H1 (cell line): ENCODE results near the gene SLMAP. TPM values are rescaled to one million over a fixed set of nuclear protein-coding genes. Genes with fewer than 3 reads are reported as not detected.

ENCODE experiments used
- CTCF ChIA-PET: fragments of 300-600 bp; sonication (Branson Sonifier 250); formaldehyde crosslinking; loops from one replicate; lab custom pipeline; 2021; ENCODE audit not compliant: partially characterized antibody; lab: Charles Lee
- POLR2A ChIA-PET: fragments of 300-600 bp; sonication (Branson Sonifier 250); formaldehyde crosslinking; loops from one replicate; lab custom pipeline; 2021; ENCODE audit warnings: inconsistent platforms; ENCODE audit not compliant: partially characterized antibody; lab: Charles Lee
- DNase-seq, 2 experiments: peaks; one replicate each; pipeline versions ENCODE4 v3.0.0 to v3.0.0-alpha.2; 2010 to 2022; ENCODE audit warnings: low spot score in 2 of 2, low read depth in 1 of 2, mixed read lengths in 1 of 2
- FAIRE-seq: peaks from 2 replicates; lab custom pipeline; 2011; peaks lifted over from hg19 to GRCh38; lab: Jason Lieb, UNC
- H2AFZ ChIP-seq: 2 replicates; pipeline ENCODE4 v1.8.1; 2012; ENCODE audit warnings: low read length, inconsistent platforms
- H2AK5ac ChIP-seq: 2 replicates; pipeline ENCODE4 v1.6.1; 2013; ENCODE audit warnings: low read depth, low read length
- H2BK120ac ChIP-seq: replicated peaks from 2 replicates; pipeline ENCODE3; 2013; ENCODE audit warnings: low read depth, low read length, inconsistent platforms
- H2BK12ac ChIP-seq: 2 replicates; pipeline ENCODE4 v1.6.1; 2013; ENCODE audit warnings: low read depth, low read length
- H2BK15ac ChIP-seq: 2 replicates; pipeline ENCODE4 v1.6.1; 2013; ENCODE audit warnings: low read length
- H2BK20ac ChIP-seq: 2 replicates; pipeline ENCODE4 v1.6.1; 2013; ENCODE audit warnings: low read length
- H2BK5ac ChIP-seq: 2 replicates; pipeline ENCODE4 v1.6.1; 2013; ENCODE audit warnings: low read depth, low read length
- H3K14ac ChIP-seq: 2 replicates; pipeline ENCODE4 v1.6.1; 2013; ENCODE audit warnings: inconsistent platforms; ENCODE audit not compliant: insufficient read length
- H3K18ac ChIP-seq: 2 replicates; pipeline ENCODE4 v1.6.1; 2013; ENCODE audit warnings: low read length; ENCODE audit errors: extremely low read depth
- H3K23ac ChIP-seq: 2 replicates; pipeline ENCODE4 v1.6.1; 2013; ENCODE audit warnings: inconsistent platforms; ENCODE audit not compliant: insufficient read length
- H3K23me2 ChIP-seq: 2 replicates; pipeline ENCODE4 v1.6.1; 2013; ENCODE audit warnings: low read depth, low read length
- H3K27ac ChIP-seq: 2 replicates; pipeline ENCODE4 v1.6.1; 2011; ENCODE audit warnings: low read depth, low read length, inconsistent platforms
- H3K27me3 ChIP-seq, 4 experiments: replicated peaks in 1 of 4; 1 replicate in 1 of 4; 2 replicates in 3 of 4; pipeline versions ENCODE4 v1.6.1 to v1.8.1; 2011 to 2013; ENCODE audit warnings: low read length in 3 of 4, mild to moderate bottlenecking in 3 of 4, inconsistent platforms in 2 of 4, mixed read lengths in 2 of 4, moderate library complexity in 1 of 4; ENCODE audit not compliant: control insufficient read depth in 3 of 4, insufficient read depth in 3 of 4; ENCODE audit errors: extremely low read depth in 1 of 4
- H3K36me3 ChIP-seq, 4 experiments: 2 replicates each; pipeline versions ENCODE4 v1.6.1 to v1.8.1; 2011 to 2013; ENCODE audit warnings: mild to moderate bottlenecking in 4 of 4, low read length in 3 of 4, moderate library complexity in 2 of 4, control low read depth in 1 of 4, inconsistent platforms in 1 of 4; ENCODE audit not compliant: insufficient read depth in 4 of 4, control insufficient read depth in 2 of 4
- H3K4ac ChIP-seq: replicated peaks from 2 replicates; pipeline ENCODE3; 2013; ENCODE audit warnings: low read length, low read depth, mixed read lengths, inconsistent platforms; ENCODE audit not compliant: insufficient read length
- H3K4me1 ChIP-seq, 4 experiments: replicated peaks in 1 of 4; 1 replicate in 1 of 4; 2 replicates in 3 of 4; pipeline versions ENCODE4 v1.6.1 to v1.8.1; 2011 to 2013; ENCODE audit warnings: low read length in 3 of 4, inconsistent platforms in 2 of 4, mixed read lengths in 1 of 4; ENCODE audit not compliant: insufficient read depth in 4 of 4, control insufficient read depth in 3 of 4
- H3K4me2 ChIP-seq, 2 experiments: 2 replicates each; pipeline versions ENCODE4 v1.6.1 to v1.8.1; 2011 to 2013; ENCODE audit warnings: low read depth in 2 of 2, low read length in 2 of 2, control low read depth in 1 of 2, inconsistent platforms in 1 of 2, mild to moderate bottlenecking in 1 of 2; ENCODE audit not compliant: insufficient read depth in 1 of 2
- H3K4me3 ChIP-seq, 4 experiments: fragments of 200-600, 300-600 bp in 1 of 4; sonication (generic), shearing (Covaris generic), sonication (Bioruptor Twin) in 1 of 4; 2 replicates each; pipeline versions ENCODE4 v1.5.1 to v1.8.1; 2011 to 2016; ENCODE audit warnings: low read length in 4 of 4, low read depth in 3 of 4, control low read depth in 2 of 4, inconsistent platforms in 2 of 4, mild to moderate bottlenecking in 2 of 4, mixed read lengths in 1 of 4, moderate library complexity in 1 of 4; ENCODE audit not compliant: insufficient read depth in 2 of 4; ENCODE audit errors: extremely low read depth in 1 of 4
- H3K56ac ChIP-seq: replicated peaks from 2 replicates; pipeline ENCODE3; 2013; ENCODE audit warnings: low read depth, mild to moderate bottlenecking, mixed read lengths, low read length, inconsistent platforms; ENCODE audit not compliant: insufficient read length
- H3K79me1 ChIP-seq: 2 replicates; pipeline ENCODE4 v1.6.1; 2013; ENCODE audit warnings: low read depth, low read length, control low read depth
- H3K79me2 ChIP-seq, 2 experiments: 2 replicates each; pipeline versions ENCODE4 v1.6.1 to v1.8.1; 2012 to 2013; ENCODE audit warnings: low read length in 2 of 2, mild to moderate bottlenecking in 2 of 2, inconsistent platforms in 1 of 2; ENCODE audit not compliant: insufficient read depth in 2 of 2, control insufficient read depth in 1 of 2
- H3K9ac ChIP-seq, 4 experiments: replicated peaks in 1 of 4; 1 replicate in 1 of 4; 2 replicates in 3 of 4; pipeline versions ENCODE4 v1.6.1 to v1.8.1; 2011 to 2013; ENCODE audit warnings: low read depth in 3 of 4, low read length in 3 of 4, control low read depth in 2 of 4, mild to moderate bottlenecking in 2 of 4, moderate library complexity in 2 of 4, inconsistent platforms in 1 of 4; ENCODE audit errors: extremely low read depth in 1 of 4
- H3K9me3 ChIP-seq, 2 experiments: 2 replicates each; pipeline versions ENCODE4 v1.6.1 to v1.8.1; 2012 to 2013; ENCODE audit warnings: mild to moderate bottlenecking in 2 of 2, moderate library complexity in 2 of 2, control low read depth in 1 of 2, inconsistent platforms in 1 of 2, low read depth in 1 of 2, low read length in 1 of 2, mixed read lengths in 1 of 2; ENCODE audit not compliant: insufficient read depth in 2 of 2
- H4K20me1 ChIP-seq, 2 experiments: replicated peaks in 1 of 2; 2 replicates each; pipeline versions ENCODE3 to v1.8.1; 2011 to 2013; ENCODE audit warnings: inconsistent platforms in 2 of 2, low read length in 2 of 2, mild to moderate bottlenecking in 1 of 2; ENCODE audit not compliant: insufficient read depth in 2 of 2, control insufficient read depth in 1 of 2
- H4K5ac ChIP-seq: 2 replicates; pipeline ENCODE4 v1.6.1; 2013; ENCODE audit warnings: low read length, low read depth, mixed read lengths, inconsistent platforms; ENCODE audit not compliant: insufficient read length
- H4K8ac ChIP-seq: 2 replicates; pipeline ENCODE4 v1.8.0; 2013; ENCODE audit warnings: mild to moderate bottlenecking, moderate library complexity, low read length, inconsistent platforms; ENCODE audit not compliant: insufficient read depth; ENCODE audit errors: extremely low read depth
- H4K91ac ChIP-seq: replicated peaks from 2 replicates; pipeline ENCODE3; 2013; ENCODE audit warnings: low read length, mixed read lengths, inconsistent platforms; ENCODE audit not compliant: insufficient read length
- BRCA1 ChIP-seq: IDR thresholded peaks from 2 replicates; pipeline ENCODE4 v1.6.1; 2012; ENCODE audit warnings: low read depth, low read length, improper control_type of control experiment
- CBX8 ChIP-seq: fragments of 300-800, 300-1000 bp; sonication (generic); IDR thresholded peaks from 2 replicates; pipeline ENCODE4 v1.7.1; 2016; ENCODE audit warnings: low read depth, low read length, borderline replicate concordance
- CTCF ChIP-seq, 3 experiments: IDR thresholded peaks; 1 replicate in 2 of 3; 2 replicates in 1 of 3; pipeline versions ENCODE4 v1.5.1 to v1.6.1; 2011; ENCODE audit warnings: low read length in 3 of 3, mild to moderate bottlenecking in 3 of 3, inconsistent platforms in 2 of 3, low read depth in 1 of 3, moderate library complexity in 1 of 3; ENCODE audit not compliant: insufficient read depth in 1 of 3; ENCODE audit errors: control extremely low read depth in 1 of 3
- KDM4A ChIP-seq: IDR thresholded peaks from one replicate; pipeline ENCODE4 v1.7.1; 2012; ENCODE audit warnings: low read depth, mild to moderate bottlenecking, moderate library complexity, low read length, inconsistent platforms; ENCODE audit not compliant: severe bottlenecking
- RNF2 ChIP-seq: fragments of 200-900, 300-1000 bp; sonication (generic); IDR thresholded peaks from 2 replicates; pipeline ENCODE4 v1.7.1; 2016; ENCODE audit warnings: borderline replicate concordance, low read depth, mild to moderate bottlenecking, antibody characterized with exemption, low read length; ENCODE audit not compliant: poor library complexity, severe bottlenecking; ENCODE audit errors: missing control alignments
- SP1 ChIP-seq: IDR thresholded peaks from 2 replicates; pipeline ENCODE4 v1.6.1; 2011; ENCODE audit warnings: low read depth, low read length
- WGBS, 2 experiments: shearing (Covaris generic) in 1 of 2; methylation state at CpG; one replicate each; pipeline versions ENCODE4 v1.1.6 to v1.1.7; 2013 to 2015; ENCODE audit warnings: low lambda C conversion rate in 2 of 2, mixed read lengths in 2 of 2, inconsistent platforms in 1 of 2, low coverage in 1 of 2, missing lambda C conversion rate in 1 of 2; ENCODE audit not compliant: insufficient replicate concordance in 2 of 2, insufficient coverage in 1 of 2, insufficient read length in 1 of 2; ENCODE audit errors: extremely low coverage in 1 of 2, missing lambda C conversion rate in 1 of 2; 5-methylcytosine and 5-hydroxymethylcytosine counted together
- polyA plus RNA-seq, 7 experiments: library from polyadenylated mRNA; depleted of rRNA in 3 of 7; stranded (reverse) in 5 of 7; unstranded in 2 of 7; fragments of >200 nt in 5 of 7; fragments of 200-250 nt in 2 of 7; gene quantifications; 1 replicate in 5 of 7; 2 replicates in 1 of 7; 4 replicates in 1 of 7; pipeline versions ENCODE4 v1.2.1 to v1.2.3, GENCODE V29; 2011 to 2013; ENCODE audit warnings: missing spikeins in 2 of 7, mixed read lengths in 2 of 7
- total RNA-seq: library from RNA; stranded (reverse); fragmentation: NEBNext Ultra II Directional; extraction: Animal tissue kit (Norgen Biotek cat#: 25700); gene quantifications from 2 replicates; pipeline ENCODE4 v1.2.1, GENCODE V29; 2021

SLMAP gene
- total and polyA plus RNA-seq, 2 of the 8 experiments (the other 6 are each of a cell fraction or from before 2014, with no cell fraction given), result 13.6 to 70.4 TPM

- Histone ChIP-seq H4K5ac (no peak overlapping the region), H3K23ac (no peak overlapping the region), H3K4me1 (no peaks in the 10 kb centered on the region), H2AK5ac (no peak overlapping the region), H3K4me2 (no peak overlapping the region), H3K18ac (no peak overlapping the region), H3K4me3 (no peak overlapping the region), H3K27ac (no peak overlapping the region), H3K14ac (no peak overlapping the region), H2AFZ (no peak overlapping the region), H3K36me3 (peaks cover 0 to 5% (median 0%) of the 10 kb centered on the region in 4 experiments; a peak in 2 of 8 replicates), H3K56ac (no peak overlapping the region), H2BK15ac (no peak overlapping the region), H4K91ac (no peak overlapping the region), H3K23me2 (no peaks in the 10 kb centered on the region), H3K27me3 (no peaks in the 10 kb centered on the region), H3K4ac (no peak overlapping the region), H2BK120ac (no peak overlapping the region), H3K79me2 (no peaks in the 10 kb centered on the region), H3K79me1 (no peaks in the 10 kb centered on the region), H3K9ac (no peak overlapping the region), H2BK12ac (no peak overlapping the region), H4K8ac (no peak overlapping the region), H3K9me3 (no peaks in the 10 kb centered on the region), H4K20me1 (no peaks in the 10 kb centered on the region), H2BK5ac (no peak overlapping the region), H2BK20ac (no peak overlapping the region)
- POLR2A ChIA-PET, result interaction anchor here (2.8 kb wide), 1 partner anchor 255 kb away, joined by 7 read pairs; the partner anchor contains the start of gene ARF4
- WGBS, 2 experiments, result 88% methylated on average over 1 of the region's 1 CpG; no CpG with 5 or more reads in 1 of the 2 experiments
- DNase-seq (no peak), FAIRE-seq (peak; percentile 36)
- TF ChIP-seq BRCA1 (no peak), CBX8 (no peak), CTCF (IDR thresholded peaks at IDR 0.05; ENCODE audit: control extremely low read depth in 1 of 3, insufficient read depth in 1 of 3, low read depth in 1 of 3, low read length in 3 of 3) (peak in 1 of 3 experiments; percentile 16; a peak in 1 of 4 replicates), KDM4A (no peak), SP1 (no peak), RNF2 (no peak)
- CTCF ChIA-PET, result interaction anchor here (0.6 to 2.0 kb wide), 13 partner anchors 15 to 680 kb away, joined by 3 to 7 read pairs (median 3); no protein-coding TSS in a partner anchor
Measured at GRCh38 chr3:57852896-57853295, 96.8 kb downstream of the SLMAP start.
